SJCRH30 (cell line): ENCODE results near the gene PPM1H. TPM values are rescaled to one million over a fixed set of nuclear protein-coding genes. Genes with fewer than 3 reads are reported as not detected.
A peak's percentile ranks its signal among the peaks of the same experiment; 100 is the strongest.

Source experiments
- DNase-seq, 2 experiments: peaks; one replicate each; pipeline ENCODE4 v3.0.0-alpha.2; 2015 to 2020
- H3K27ac ChIP-seq: fragments of 250-450 bp; sonication (Bioruptor Pico); 2 replicates; pipeline ENCODE4 v1.5.1; 2020; ENCODE audit warnings: mild to moderate bottlenecking, moderate library complexity
- H3K27me3 ChIP-seq: fragments of 250-450 bp; sonication (Bioruptor Pico); 2 replicates; pipeline ENCODE4 v1.5.1; 2020; ENCODE audit warnings: mild to moderate bottlenecking, moderate library complexity
- H3K36me3 ChIP-seq: fragments of 250-450 bp; sonication (Bioruptor Pico); 2 replicates; pipeline ENCODE4 v1.5.1; 2020; ENCODE audit warnings: mild to moderate bottlenecking, moderate library complexity
- H3K4me1 ChIP-seq: fragments of 250-450 bp; sonication (Bioruptor Pico); 2 replicates; pipeline ENCODE4 v1.5.1; 2020; ENCODE audit warnings: mild to moderate bottlenecking, moderate library complexity
- H3K4me3 ChIP-seq: fragments of 250-450 bp; sonication (Bioruptor Pico); 2 replicates; pipeline ENCODE4 v1.5.1; 2020; ENCODE audit warnings: mild to moderate bottlenecking, moderate library complexity
- H3K9me3 ChIP-seq: fragments of 250-450 bp; sonication (Bioruptor Pico); replicated peaks from 2 replicates; pipeline ENCODE4 v1.5.1; 2020; ENCODE audit warnings: mild to moderate bottlenecking, moderate library complexity
- total RNA-seq: library from RNA; depleted of rRNA; stranded (reverse); fragments of >200 nt; shearing (Covaris generic); gene quantifications from 2 replicates; pipeline ENCODE4 v1.2.3, GENCODE V29; 2014

The PPM1H gene
- total RNA-seq, 1 experiment from 2014 or later = 4.1 TPM

GRCh38 chr12:62802984-62803383 lies 132.0 kb downstream of the PPM1H start:
- DNase-seq = peak; percentile 26 to 50
- no peaks in the 10 kb centered on the region for H3K4me1 ChIP-seq
- no peak overlapping the region for H3K27ac ChIP-seq
- H3K36me3 ChIP-seq = no peaks in the 10 kb centered on the region
- no peak overlapping the region for H3K4me3 ChIP-seq
- no peaks in the 10 kb centered on the region for H3K27me3 ChIP-seq
- H3K9me3 ChIP-seq = no peaks in the 10 kb centered on the region; the same call in 1 of the 2 replicates

DNA sequence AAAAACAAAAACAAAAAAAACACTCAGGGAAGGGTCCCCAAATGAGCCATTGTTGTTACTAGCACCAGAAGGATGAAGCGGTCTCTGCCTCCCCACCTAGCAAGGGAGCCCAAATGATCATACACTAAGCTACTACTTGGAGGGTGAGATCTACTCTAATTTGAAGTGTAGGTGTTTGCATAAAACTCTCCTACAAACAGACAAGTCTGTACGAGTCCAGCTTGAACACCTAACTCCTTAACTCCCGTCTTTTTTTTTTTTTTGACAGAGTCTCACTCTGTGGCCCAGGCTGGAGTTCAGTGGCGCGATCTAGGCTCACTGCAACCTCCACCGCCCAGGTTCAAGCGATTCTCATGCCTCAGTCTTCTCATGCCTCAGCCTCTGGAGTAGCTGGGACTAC lies 132.6 kb downstream of the PPM1H start:
- H3K4me3 ChIP-seq = no peak overlapping the region
- H3K27ac ChIP-seq = no peak overlapping the region
- no peaks in the 10 kb centered on the region; the same call in 1 of the 2 replicates for H3K9me3 ChIP-seq
- no peaks in the 10 kb centered on the region for H3K27me3 ChIP-seq
- H3K36me3 ChIP-seq = no peaks in the 10 kb centered on the region
- H3K4me1 ChIP-seq = no peaks in the 10 kb centered on the region
- no peak for DNase-seq

- no peak overlapping the region for H3K4me3 ChIP-seq
Measured at GRCh38 chr12:62801796-62802195, 133.2 kb downstream of the PPM1H start.

DNA sequence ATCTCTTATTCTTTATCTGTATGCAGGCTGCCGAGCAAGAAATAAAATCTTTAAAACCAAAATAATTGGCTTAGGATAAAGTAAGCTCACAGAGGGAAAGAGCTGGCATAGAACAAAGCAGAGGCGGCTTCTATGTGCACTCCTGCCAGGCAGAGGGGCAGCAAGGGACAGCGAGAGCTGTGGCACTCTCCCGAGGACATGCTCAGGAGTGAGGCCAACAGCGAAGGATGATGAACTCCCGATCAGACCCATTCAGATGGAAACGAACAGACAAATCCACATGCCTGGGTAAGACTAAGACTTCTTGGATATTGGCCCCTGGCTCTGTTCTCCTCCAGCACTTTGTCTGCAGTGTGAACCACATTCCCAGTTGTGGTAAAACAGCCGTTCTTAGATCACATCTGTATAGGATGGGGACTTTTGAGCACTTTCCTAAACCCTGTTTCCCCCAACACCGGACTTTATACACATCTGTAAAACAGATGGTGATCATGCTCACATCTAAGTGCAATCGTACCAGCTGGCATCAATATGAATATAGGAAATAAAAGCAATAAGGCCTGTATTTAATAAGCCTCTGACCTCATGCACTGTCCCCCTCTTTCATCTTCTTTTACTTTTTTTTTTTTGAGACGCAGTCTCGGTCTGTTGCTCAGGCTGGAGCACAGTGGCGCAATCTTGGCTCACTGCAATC lies 134.1 kb downstream of the PPM1H start:
- no peaks in the 10 kb centered on the region for H3K27me3 ChIP-seq

More at GRCh38 chr12:62801796-62802195, 133.2 kb downstream of the PPM1H start:
- no peaks in the 10 kb centered on the region; the same call in 1 of the 2 replicates for H3K9me3 ChIP-seq
- H3K36me3 ChIP-seq = no peaks in the 10 kb centered on the region
- H3K4me1 ChIP-seq = no peaks in the 10 kb centered on the region
- DNase-seq = no peak
- H3K27ac ChIP-seq = no peak overlapping the region
- no peaks in the 10 kb centered on the region for H3K27me3 ChIP-seq

GRCh38 chr12:62799766-62800406 lies 135.1 kb downstream of the PPM1H start:
- Histone ChIP-seq H3K4me3 (no peak overlapping the region), H3K36me3 (no peaks in the 10 kb centered on the region), H3K9me3 (no peaks in the 10 kb centered on the region; the same call in 1 of the 2 replicates), H3K27me3 (no peaks in the 10 kb centered on the region), H3K27ac (no peak overlapping the region), H3K4me1 (no peaks in the 10 kb centered on the region)
- no peak for DNase-seq

More for the DNA sequence above, 134.1 kb downstream of the PPM1H start:
- no peak for DNase-seq
- H3K27ac ChIP-seq = no peak overlapping the region
- H3K4me1 ChIP-seq = no peaks in the 10 kb centered on the region
- no peaks in the 10 kb centered on the region for H3K36me3 ChIP-seq
- H3K9me3 ChIP-seq = no peaks in the 10 kb centered on the region; the same call in 1 of the 2 replicates
- no peak overlapping the region for H3K4me3 ChIP-seq

DNA sequence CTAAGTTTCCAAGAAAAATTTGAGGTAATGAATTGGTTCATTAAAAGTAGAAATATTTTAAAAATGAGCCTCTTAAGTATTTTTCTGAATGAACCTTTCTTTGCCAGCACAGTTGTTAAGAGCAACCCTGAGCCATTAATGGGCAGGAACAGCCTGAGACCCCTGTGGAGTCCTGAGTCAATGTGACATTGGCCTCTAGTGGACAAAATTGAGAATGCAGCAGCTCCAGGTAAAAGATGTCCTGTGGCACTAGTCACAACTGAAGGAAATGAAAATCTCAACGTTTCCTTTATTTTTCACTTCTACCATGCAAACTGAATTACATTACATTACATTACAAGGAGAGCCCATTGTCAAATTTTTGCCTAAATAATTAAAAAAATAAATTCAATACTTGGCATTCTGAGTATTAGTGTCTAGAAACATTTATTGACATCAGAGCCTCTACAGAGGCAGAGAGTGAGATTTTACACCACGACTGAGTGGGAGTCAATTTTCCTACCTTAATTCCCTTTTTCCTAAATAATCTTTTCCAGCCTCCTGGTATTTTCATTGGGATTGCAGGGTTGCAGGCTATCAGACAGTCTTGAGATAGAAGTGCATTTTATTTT lies 135.7 kb downstream of the PPM1H start:
- H3K9me3 ChIP-seq = no peaks in the 10 kb centered on the region; the same call in 1 of the 2 replicates
- no peak overlapping the region for H3K4me3 ChIP-seq
- H3K4me1 ChIP-seq = no peaks in the 10 kb centered on the region
- H3K36me3 ChIP-seq = no peaks in the 10 kb centered on the region
- no peak overlapping the region for H3K27ac ChIP-seq
- DNase-seq = peak; percentile 69 to 91
- H3K27me3 ChIP-seq = no peaks in the 10 kb centered on the region

GRCh38 chr12:62794218-62794583 lies 140.7 kb downstream of the PPM1H start:
- no peaks in the 10 kb centered on the region for H3K4me1 ChIP-seq
- no peaks in the 10 kb centered on the region for H3K27me3 ChIP-seq
- no peak overlapping the region for H3K4me3 ChIP-seq
- H3K36me3 ChIP-seq = no peaks in the 10 kb centered on the region
- H3K9me3 ChIP-seq = no peaks in the 10 kb centered on the region; the same call in 1 of the 2 replicates
- DNase-seq = no peak
- no peak overlapping the region for H3K27ac ChIP-seq

DNA sequence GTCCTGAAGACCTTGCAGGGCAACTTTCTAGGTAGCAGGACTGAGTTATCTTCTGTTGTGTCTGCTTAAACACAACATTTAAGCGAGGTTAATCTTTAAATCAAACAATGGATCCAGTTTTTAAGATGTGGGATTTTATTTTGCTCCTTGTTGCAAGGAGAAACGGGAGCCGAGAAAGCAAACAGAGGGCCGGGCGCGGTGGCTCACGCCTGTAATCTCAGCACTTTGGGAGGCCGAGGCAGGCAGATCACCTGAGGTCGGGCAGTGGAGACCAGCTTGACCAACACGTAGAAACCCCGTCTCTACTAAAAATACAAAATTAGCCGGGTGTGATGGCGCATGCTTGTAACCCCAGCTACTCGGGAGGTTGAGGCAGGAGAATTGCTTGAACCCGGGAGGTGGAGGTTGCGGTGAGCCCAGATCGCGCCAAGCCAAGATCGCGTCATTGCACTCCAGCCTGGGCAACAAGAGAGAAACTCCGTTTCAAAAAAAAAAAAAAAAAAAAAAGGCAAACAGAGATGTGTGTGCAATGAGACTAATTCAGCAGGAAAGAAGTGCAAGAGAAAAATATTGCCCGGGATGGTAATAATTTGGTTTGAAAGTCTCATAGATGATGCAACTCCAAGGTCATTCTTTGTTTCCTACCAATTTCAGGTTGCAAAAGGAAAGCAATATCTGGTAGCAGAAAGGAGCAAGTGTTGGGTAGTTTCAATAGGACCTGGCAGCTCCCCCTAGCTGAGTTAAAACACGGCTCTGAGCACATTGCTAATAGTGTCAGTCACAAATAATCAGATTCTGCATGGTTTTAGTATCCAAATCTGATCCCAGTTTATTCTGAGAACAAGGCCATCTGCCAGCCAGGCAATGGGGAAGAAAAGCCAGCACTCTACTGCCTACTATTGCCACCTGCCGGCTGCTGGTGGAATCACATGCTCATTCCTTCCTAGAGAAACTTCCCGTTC lies 141.4 kb downstream of the PPM1H start:
- peak; percentile 67 to 87 for DNase-seq
- Histone ChIP-seq H3K27me3 (no peaks in the 10 kb centered on the region), H3K27ac (no peak overlapping the region), H3K9me3 (no peaks in the 10 kb centered on the region), H3K4me3 (no peak overlapping the region), H3K36me3 (no peaks in the 10 kb centered on the region), H3K4me1 (no peaks in the 10 kb centered on the region)

GRCh38 chr12:62792236-62792870 lies 142.6 kb downstream of the PPM1H start:
- Histone ChIP-seq H3K36me3 (no peaks in the 10 kb centered on the region), H3K27me3 (no peaks in the 10 kb centered on the region), H3K4me3 (no peak overlapping the region), H3K4me1 (no peaks in the 10 kb centered on the region), H3K9me3 (no peaks in the 10 kb centered on the region), H3K27ac (no peak overlapping the region)
- DNase-seq = no peak

DNA sequence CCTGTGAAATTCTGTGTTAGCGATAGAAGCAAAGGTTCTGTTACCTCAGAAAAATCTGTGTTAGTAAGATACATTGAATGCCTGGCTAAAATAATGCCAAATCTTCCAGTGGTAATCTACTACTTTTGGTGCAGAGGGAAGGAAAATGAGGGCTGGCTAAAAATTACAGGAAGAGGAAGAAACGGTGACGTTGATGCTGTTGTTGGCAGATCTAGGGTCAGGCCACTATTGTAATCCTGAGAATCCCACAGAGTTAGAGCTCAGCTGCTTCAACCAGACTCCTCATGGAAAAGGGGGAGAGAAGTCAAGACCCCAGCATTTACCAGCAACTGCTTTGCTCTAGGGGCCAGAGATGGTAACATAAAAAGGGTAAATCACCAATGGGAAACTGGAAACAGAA lies 145.1 kb downstream of the PPM1H start:
- Histone ChIP-seq H3K36me3 (no peaks in the 10 kb centered on the region), H3K4me3 (no peak overlapping the region), H3K27ac (no peak overlapping the region), H3K4me1 (peaks cover 5% of the 10 kb centered on the region), H3K9me3 (no peaks in the 10 kb centered on the region), H3K27me3 (no peaks in the 10 kb centered on the region)
- no peak for DNase-seq

DNA sequence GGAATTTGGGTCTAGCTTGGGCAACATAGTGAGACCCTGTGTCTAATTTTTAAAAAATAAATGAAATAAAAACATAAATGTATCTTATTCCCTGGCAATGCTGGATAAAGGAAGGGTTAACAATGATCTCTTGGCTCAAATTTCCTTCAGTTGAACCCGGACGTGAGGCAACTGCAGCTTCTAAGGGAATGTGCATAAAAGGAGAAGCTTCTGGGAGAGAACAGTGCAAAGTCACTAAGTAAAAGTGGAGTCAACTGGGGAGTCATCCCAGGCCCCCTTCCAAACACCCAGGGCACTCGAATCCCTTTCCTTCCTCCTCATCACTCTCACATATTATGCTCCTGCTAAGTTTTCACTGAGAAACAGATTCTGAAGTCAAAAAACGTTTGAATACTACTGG lies 147.3 kb downstream of the PPM1H start:
- peaks cover 5% of the 10 kb centered on the region for H3K4me1 ChIP-seq
- H3K27ac ChIP-seq = no peak overlapping the region
- no peaks in the 10 kb centered on the region for H3K36me3 ChIP-seq
- H3K9me3 ChIP-seq = no peaks in the 10 kb centered on the region
- no peak for DNase-seq
- H3K27me3 ChIP-seq = no peaks in the 10 kb centered on the region
- H3K4me3 ChIP-seq = no peak overlapping the region

DNA sequence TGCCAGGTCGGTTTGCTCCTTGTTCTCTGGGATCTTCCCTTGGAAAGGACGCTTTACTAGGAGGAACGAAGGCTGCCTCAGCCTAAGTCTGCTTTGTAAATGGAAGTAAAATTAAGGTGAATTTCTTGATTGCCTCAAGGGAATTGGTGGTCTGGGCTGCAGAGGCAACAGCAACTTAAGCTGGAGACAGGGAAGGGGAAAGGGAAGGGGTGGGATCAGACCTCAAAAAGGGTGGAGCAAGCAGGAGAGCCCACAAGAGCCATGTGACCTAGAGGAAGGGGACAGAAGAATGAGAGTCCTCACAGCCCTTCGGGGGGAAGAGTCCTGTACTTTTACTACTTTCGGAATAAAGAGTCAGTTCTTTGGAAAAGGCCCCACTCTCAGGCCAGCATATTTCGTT lies 147.9 kb downstream of the PPM1H start:
- H3K9me3 ChIP-seq = no peaks in the 10 kb centered on the region
- H3K4me1 ChIP-seq = peaks cover 5% of the 10 kb centered on the region
- H3K27ac ChIP-seq = no peak overlapping the region
- no peaks in the 10 kb centered on the region for H3K36me3 ChIP-seq
- no peak for DNase-seq
- H3K27me3 ChIP-seq = no peaks in the 10 kb centered on the region
- no peak overlapping the region for H3K4me3 ChIP-seq

- Histone ChIP-seq H3K9me3 (no peaks in the 10 kb centered on the region), H3K4me1 (peaks cover 5% of the 10 kb centered on the region), H3K27ac (peak overlapping the region; percentile 22; the same call in 1 of the 2 replicates), H3K27me3 (no peaks in the 10 kb centered on the region), H3K36me3 (no peaks in the 10 kb centered on the region), H3K4me3 (no peak overlapping the region)
- peak in 1 of 2 experiments; percentile 35 for DNase-seq
Measured at GRCh38 chr12:62785941-62786559, 148.9 kb downstream of the PPM1H start.

- Histone ChIP-seq H3K27me3 (no peaks in the 10 kb centered on the region), H3K36me3 (no peaks in the 10 kb centered on the region), H3K4me3 (no peak overlapping the region), H3K4me1 (peaks cover 5% of the 10 kb centered on the region), H3K27ac (no peak overlapping the region), H3K9me3 (no peaks in the 10 kb centered on the region)
- no peak for DNase-seq
Measured at GRCh38 chr12:62784576-62784975, 150.4 kb downstream of the PPM1H start.
